Parathyroid adenoma (tissue), 2 donors: Measurements from ENCODE around the gene MTERF2.

ENCODE experiments used
- H2AFZ ChIP-seq: fragments of 300-600 bp; sonication (generic); one replicate; pipeline ENCODE4 v1.7.0; 2017; ENCODE audit warnings: antibody characterized with exemption, mild to moderate bottlenecking
- H3K27ac ChIP-seq: fragments of 300-600 bp; sonication (generic); one replicate; pipeline ENCODE4 v1.7.0; 2017
- H3K27me3 ChIP-seq: fragments of 300-600 bp; sonication (generic); one replicate; pipeline ENCODE4 v1.7.0; 2017; ENCODE audit warnings: low read length; ENCODE audit not compliant: control insufficient read depth, insufficient read depth
- H3K36me3 ChIP-seq: fragments of 300-600 bp; sonication (generic); one replicate; pipeline ENCODE4 v1.7.0; 2017; ENCODE audit warnings: low read length; ENCODE audit not compliant: control insufficient read depth, insufficient read depth
- H3K4me1 ChIP-seq: fragments of 300-600 bp; sonication (generic); one replicate; pipeline ENCODE4 v1.7.0; 2017; ENCODE audit warnings: control low read depth
- H3K4me2 ChIP-seq: fragments of 300-600 bp; sonication (generic); one replicate; pipeline ENCODE4 v1.7.0; 2017; ENCODE audit warnings: low read length
- H3K4me3 ChIP-seq: fragments of 300-600 bp; sonication (generic); one replicate; pipeline ENCODE4 v1.7.0; 2017; ENCODE audit warnings: low read depth, low read length
- H3K79me2 ChIP-seq: fragments of 300-600 bp; sonication (generic); one replicate; pipeline ENCODE4 v1.7.0; 2017; ENCODE audit warnings: control low read depth
- H3K9ac ChIP-seq: fragments of 300-600 bp; sonication (generic); one replicate; pipeline ENCODE4 v1.7.0; 2017; ENCODE audit warnings: mild to moderate bottlenecking
- H3K9me3 ChIP-seq: fragments of 300-600 bp; sonication (generic); one replicate; pipeline ENCODE4 v1.7.0; 2017; ENCODE audit warnings: low read length; ENCODE audit not compliant: control insufficient read depth
- CTCF ChIP-seq: fragments of 300-600 bp; sonication (generic); IDR thresholded peaks from one replicate; pipeline ENCODE4 v1.7.0; 2017; ENCODE audit warnings: antibody characterized with exemption, mild to moderate bottlenecking
- donor health status: primary hyperparathyroidism.

MTERF2 gene

GRCh38 chr12:106982229-106982628 is 4.7 kb downstream of the MTERF2 start:
- Histone ChIP-seq H3K9me3 (no peaks in the 10 kb centered on the region), H3K36me3 (no peaks in the 10 kb centered on the region), H3K27ac (no peak overlapping the region), H3K4me1 (peaks cover 13% of the 10 kb centered on the region), H3K4me2 (no peak overlapping the region), H2AFZ (no peak overlapping the region), H3K4me3 (no peak overlapping the region), H3K79me2 (no peaks in the 10 kb centered on the region), H3K27me3 (no peaks in the 10 kb centered on the region), H3K9ac (no peak overlapping the region)
- no peak for TF ChIP-seq CTCF

DNA sequence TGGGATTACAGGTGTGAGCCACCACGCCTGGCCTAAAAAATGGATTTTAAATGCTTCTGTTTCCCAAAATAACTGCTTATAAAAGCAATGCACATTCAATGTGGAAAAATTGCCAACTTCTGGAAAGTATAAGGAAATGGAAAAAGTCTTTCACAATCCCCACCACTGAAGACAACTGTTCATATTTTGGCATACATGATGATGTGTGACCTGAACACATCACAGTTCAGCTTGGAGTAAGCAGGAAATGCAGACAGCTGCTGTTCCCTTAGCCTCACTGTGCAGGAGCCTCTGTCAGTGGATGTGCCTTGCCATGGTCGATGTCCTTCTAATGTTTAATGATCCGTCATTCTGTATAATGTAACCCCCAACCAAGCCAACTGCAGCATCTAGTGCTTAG is 5.2 kb downstream of the MTERF2 start:
- Histone ChIP-seq H3K4me3 (no peak overlapping the region), H3K27ac (no peak overlapping the region), H3K4me1 (peaks cover 13% of the 10 kb centered on the region), H3K79me2 (no peaks in the 10 kb centered on the region), H2AFZ (no peak overlapping the region), H3K4me2 (no peak overlapping the region), H3K36me3 (no peaks in the 10 kb centered on the region), H3K9ac (no peak overlapping the region), H3K27me3 (no peaks in the 10 kb centered on the region), H3K9me3 (no peaks in the 10 kb centered on the region)
- TF ChIP-seq CTCF: no peak

DNA sequence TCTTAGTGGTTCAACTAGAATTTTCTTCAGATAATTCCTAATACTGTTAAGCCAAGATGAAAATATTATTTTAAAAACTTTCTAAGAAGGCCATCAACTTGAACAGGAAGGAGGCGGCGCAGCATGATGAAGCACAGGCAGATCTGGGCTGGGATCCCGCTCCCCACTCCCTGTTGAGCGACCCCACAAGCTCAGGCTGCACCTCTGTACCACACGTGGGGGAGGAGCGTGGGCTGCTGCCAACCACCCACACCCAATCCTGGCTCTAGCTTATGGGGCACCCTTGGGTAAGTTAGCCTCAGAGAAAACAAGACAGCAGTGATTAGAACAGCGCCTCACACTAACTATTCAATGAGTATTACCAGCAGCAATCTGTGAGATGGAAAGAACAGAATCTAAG is 6.0 kb downstream of the MTERF2 start:
- no peak overlapping the region for H3K4me2 ChIP-seq
- no peak overlapping the region for H3K27ac ChIP-seq
- no peak overlapping the region for H3K4me3 ChIP-seq
- no peak for TF ChIP-seq CTCF
- H3K27me3 ChIP-seq: no peaks in the 10 kb centered on the region
- H2AFZ ChIP-seq: no peak overlapping the region
- no peak overlapping the region for H3K9ac ChIP-seq
- peaks cover 8% of the 10 kb centered on the region for H3K4me1 ChIP-seq
- H3K36me3 ChIP-seq: no peaks in the 10 kb centered on the region
- no peaks in the 10 kb centered on the region for H3K9me3 ChIP-seq
- H3K79me2 ChIP-seq: no peaks in the 10 kb centered on the region

DNA sequence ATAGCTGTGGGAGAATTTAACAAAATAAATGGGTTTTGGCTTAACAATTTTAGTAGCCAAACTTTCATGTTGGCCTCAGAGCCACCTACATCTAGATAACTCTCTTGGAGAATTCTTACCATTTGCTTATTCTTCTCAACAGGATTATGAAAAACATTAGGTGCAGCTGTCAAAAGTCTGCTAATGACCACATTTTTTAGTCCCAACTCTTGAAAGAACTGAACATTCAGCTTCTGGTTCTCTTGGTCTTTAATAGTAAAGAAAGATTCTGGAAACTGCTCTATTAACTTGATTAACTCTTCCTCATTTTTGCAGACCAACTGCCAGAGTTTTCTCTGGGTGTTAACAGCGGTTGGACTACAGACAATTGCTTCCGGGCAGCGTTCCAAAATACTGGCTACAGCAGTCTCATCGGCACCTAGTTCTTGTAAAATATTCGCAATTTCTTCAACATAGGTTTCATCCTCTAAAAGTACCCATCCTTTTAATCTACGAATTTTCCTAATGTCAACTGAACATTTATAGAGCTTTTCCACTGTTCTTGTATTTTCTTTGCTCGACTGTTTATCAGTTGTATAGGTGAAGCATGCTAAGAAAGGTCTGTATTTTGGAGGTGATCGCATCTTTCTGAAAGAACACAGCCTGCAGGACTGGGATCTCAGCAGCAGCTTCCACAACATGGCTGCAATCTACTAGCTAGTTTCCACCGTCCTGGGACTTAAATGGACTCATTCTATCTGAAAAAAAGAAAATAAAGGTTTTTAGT is 8.7 kb downstream of the MTERF2 start:
- Histone ChIP-seq H3K36me3 (no peaks in the 10 kb centered on the region), H3K4me2 (no peak overlapping the region), H3K4me3 (no peak overlapping the region), H3K4me1 (peaks cover 3% of the 10 kb centered on the region), H3K9ac (no peak overlapping the region), H3K9me3 (no peaks in the 10 kb centered on the region), H3K27me3 (no peaks in the 10 kb centered on the region), H2AFZ (no peak overlapping the region), H3K79me2 (no peaks in the 10 kb centered on the region), H3K27ac (no peak overlapping the region)
- no peak for TF ChIP-seq CTCF

- Histone ChIP-seq H3K4me1 (peaks cover 3% of the 10 kb centered on the region), H3K9ac (no peak overlapping the region), H2AFZ (no peak overlapping the region), H3K36me3 (no peaks in the 10 kb centered on the region), H3K4me3 (no peak overlapping the region), H3K9me3 (no peaks in the 10 kb centered on the region), H3K27me3 (no peaks in the 10 kb centered on the region), H3K27ac (no peak overlapping the region), H3K79me2 (no peaks in the 10 kb centered on the region), H3K4me2 (no peak overlapping the region)
- TF ChIP-seq CTCF: no peak
Measured at GRCh38 chr12:106976668-106977067, 10.3 kb downstream of the MTERF2 start.
